Measurements from ENCODE around the gene AKT3.
"Not testable (repeated sequence)": the region's sequence is repeated elsewhere in the genome, so short reads cannot be mapped to it uniquely, and the experiment has no call there.

Gene AKT3

GRCh38 chr1:243834130-243834529 is 15.9 kb downstream of the AKT3 start:
- Histone ChIP-seq H2BK120ac (ENCODE audit: insufficient read depth, low read length, poor library complexity) (no peak overlapping the region), H3K36me3 (ENCODE audit: control insufficient read depth in 1 of 2, insufficient read depth in 2 of 2, low read length in 2 of 2) (peaks cover 0 to 2% of the 10 kb centered on the region in 2 experiments), H3K79me2 (ENCODE audit: control insufficient read depth, insufficient read depth, low read length, poor library complexity) (no peaks in the 10 kb centered on the region), H3K79me1 (ENCODE audit: low read length) (no peaks in the 10 kb centered on the region), H3K27me3 (ENCODE audit: insufficient read depth, low read length) (no peaks in the 10 kb centered on the region), H3K27ac (ENCODE audit: low read depth, low read length) (no peak overlapping the region), H4K8ac (ENCODE audit: low read depth, low read length) (no peak overlapping the region), H3K23ac (ENCODE audit: low read length) (no peak overlapping the region), H3K4me1 (ENCODE audit: control insufficient read depth in 1 of 2, insufficient read depth in 2 of 2, low read length in 2 of 2) (no peaks in the 10 kb centered on the region), H2AFZ (ENCODE audit: insufficient read depth, low read length, poor library complexity) (no peak overlapping the region), H3K4ac (ENCODE audit: low read depth, low read length) (no peak overlapping the region), H3K4me3 (ENCODE audit: low read depth, low read length) (no peak overlapping the region), H3K4me2 (ENCODE audit: low read length) (no peak overlapping the region), H2BK12ac (ENCODE audit: low read length) (no peak overlapping the region), H3K9me3 (ENCODE audit: insufficient read depth, low read depth, low read length) (no peaks in the 10 kb centered on the region), H3K18ac (ENCODE audit: low read length) (no peak overlapping the region), H2BK5ac (ENCODE audit: low read depth, low read length, poor library complexity) (no peak overlapping the region), H4K91ac (ENCODE audit: low read depth, low read length) (no peak overlapping the region), H3K14ac (ENCODE audit: low read length) (no peak overlapping the region), H2AK5ac (ENCODE audit: low read length) (no peak overlapping the region), H4K12ac (ENCODE audit: low read depth, low read length) (no peak overlapping the region), H3K9ac (ENCODE audit: low read length) (no peak overlapping the region)
- DNase-seq = no peak
- no CpG with 5 or more reads among the region's 4 CpGs for WGBS (ENCODE audit: extremely low coverage, insufficient coverage, insufficient read length)

GRCh38 chr1:243831463-243831862 is 18.6 kb downstream of the AKT3 start:
- Histone ChIP-seq H2BK5ac (ENCODE audit: low read depth, low read length, poor library complexity) (no peak overlapping the region), H3K14ac (ENCODE audit: low read length) (no peak overlapping the region), H2AFZ (ENCODE audit: insufficient read depth, low read length, poor library complexity) (no peak overlapping the region), H3K4ac (ENCODE audit: low read depth, low read length) (no peak overlapping the region), H3K4me1 (ENCODE audit: control insufficient read depth in 1 of 2, insufficient read depth in 2 of 2, low read length in 2 of 2) (no peaks in the 10 kb centered on the region), H3K79me2 (ENCODE audit: control insufficient read depth, insufficient read depth, low read length, poor library complexity) (no peaks in the 10 kb centered on the region), H2BK120ac (ENCODE audit: insufficient read depth, low read length, poor library complexity) (no peak overlapping the region), H2AK5ac (ENCODE audit: low read length) (no peak overlapping the region), H3K23ac (ENCODE audit: low read length) (no peak overlapping the region), H3K27ac (ENCODE audit: low read depth, low read length) (no peak overlapping the region), H4K8ac (ENCODE audit: low read depth, low read length) (no peak overlapping the region), H3K79me1 (ENCODE audit: low read length) (no peaks in the 10 kb centered on the region), H3K4me3 (ENCODE audit: low read depth, low read length) (no peak overlapping the region), H3K18ac (ENCODE audit: low read length) (no peak overlapping the region), H3K27me3 (ENCODE audit: insufficient read depth, low read length) (no peaks in the 10 kb centered on the region), H2BK12ac (ENCODE audit: low read length) (no peak overlapping the region), H3K4me2 (ENCODE audit: low read length) (no peak overlapping the region), H3K36me3 (ENCODE audit: control insufficient read depth in 1 of 2, insufficient read depth in 2 of 2, low read length in 2 of 2) (peaks cover 0 to 2% of the 10 kb centered on the region in 2 experiments), H4K91ac (ENCODE audit: low read depth, low read length) (no peak overlapping the region), H3K9ac (ENCODE audit: low read length) (no peak overlapping the region), H4K12ac (ENCODE audit: low read depth, low read length) (no peak overlapping the region), H3K9me3 (ENCODE audit: insufficient read depth, low read depth, low read length) (no peaks in the 10 kb centered on the region)
- no peak for DNase-seq
- WGBS (ENCODE audit: extremely low coverage, insufficient coverage, insufficient read length) = no CpG with 5 or more reads among the region's 3 CpGs

- Histone ChIP-seq H3K23ac (ENCODE audit: low read length) (no peak overlapping the region), H3K4ac (ENCODE audit: low read depth, low read length) (no peak overlapping the region), H3K4me1 (ENCODE audit: control insufficient read depth in 1 of 2, insufficient read depth in 2 of 2, low read length in 2 of 2) (no peaks in the 10 kb centered on the region)
Observed at GRCh38 chr1:243827206-243827605, 22.8 kb downstream of the AKT3 start.

GRCh38 chr1:243824907-243825306 is 25.1 kb downstream of the AKT3 start:
- H3K27me3 ChIP-seq (ENCODE audit: insufficient read depth, low read length); H3K4me3 ChIP-seq (ENCODE audit: low read depth, low read length); H2BK5ac ChIP-seq (ENCODE audit: low read depth, low read length, poor library complexity); H3K18ac ChIP-seq (ENCODE audit: low read length); H2AFZ ChIP-seq (ENCODE audit: insufficient read depth, low read length, poor library complexity); H4K8ac ChIP-seq (ENCODE audit: low read depth, low read length); H2AK5ac ChIP-seq (ENCODE audit: low read length); H3K36me3 ChIP-seq (ENCODE audit: control insufficient read depth in 1 of 2, insufficient read depth in 2 of 2, low read length in 2 of 2); H4K91ac ChIP-seq (ENCODE audit: low read depth, low read length); H3K4ac ChIP-seq (ENCODE audit: low read depth, low read length); H2BK12ac ChIP-seq (ENCODE audit: low read length); H2BK120ac ChIP-seq (ENCODE audit: insufficient read depth, low read length, poor library complexity); H3K79me2 ChIP-seq (ENCODE audit: control insufficient read depth, insufficient read depth, low read length, poor library complexity); H3K9me3 ChIP-seq (ENCODE audit: insufficient read depth, low read depth, low read length); DNase-seq; H4K12ac ChIP-seq (ENCODE audit: low read depth, low read length); H3K27ac ChIP-seq (ENCODE audit: low read depth, low read length); H3K4me2 ChIP-seq (ENCODE audit: low read length); H3K14ac ChIP-seq (ENCODE audit: low read length); H3K79me1 ChIP-seq (ENCODE audit: low read length); H3K9ac ChIP-seq (ENCODE audit: low read length); H3K4me1 ChIP-seq (ENCODE audit: control insufficient read depth in 1 of 2, insufficient read depth in 2 of 2, low read length in 2 of 2); H3K23ac ChIP-seq (ENCODE audit: low read length): not testable (repeated sequence)
- no CpG with 5 or more reads among the region's 1 CpG for WGBS (ENCODE audit: extremely low coverage, insufficient coverage, insufficient read length)

More at GRCh38 chr1:243827206-243827605, 22.8 kb downstream of the AKT3 start:
- peaks cover 0 to 2% of the 10 kb centered on the region in 2 experiments for H3K36me3 ChIP-seq (ENCODE audit: control insufficient read depth in 1 of 2, insufficient read depth in 2 of 2, low read length in 2 of 2)
- H2BK12ac ChIP-seq (ENCODE audit: low read length) = no peak overlapping the region
- no peaks in the 10 kb centered on the region for H3K79me2 ChIP-seq (ENCODE audit: control insufficient read depth, insufficient read depth, low read length, poor library complexity)
- H3K4me2 ChIP-seq (ENCODE audit: low read length) = no peak overlapping the region
- H2AK5ac ChIP-seq (ENCODE audit: low read length) = no peak overlapping the region
- H4K8ac ChIP-seq (ENCODE audit: low read depth, low read length) = no peak overlapping the region
- no peak overlapping the region for H3K18ac ChIP-seq (ENCODE audit: low read length)
- no peak overlapping the region for H3K9ac ChIP-seq (ENCODE audit: low read length)
- H2AFZ ChIP-seq (ENCODE audit: insufficient read depth, low read length, poor library complexity) = no peak overlapping the region
- H2BK5ac ChIP-seq (ENCODE audit: low read depth, low read length, poor library complexity) = no peak overlapping the region
- DNase-seq = no peak
- H3K27ac ChIP-seq (ENCODE audit: low read depth, low read length) = no peak overlapping the region
- no peaks in the 10 kb centered on the region for H3K79me1 ChIP-seq (ENCODE audit: low read length)
- H4K12ac ChIP-seq (ENCODE audit: low read depth, low read length) = no peak overlapping the region
- no peak overlapping the region for H2BK120ac ChIP-seq (ENCODE audit: insufficient read depth, low read length, poor library complexity)
- no peak overlapping the region for H3K14ac ChIP-seq (ENCODE audit: low read length)
- H3K9me3 ChIP-seq (ENCODE audit: insufficient read depth, low read depth, low read length) = no peaks in the 10 kb centered on the region
- H4K91ac ChIP-seq (ENCODE audit: low read depth, low read length) = no peak overlapping the region
- H3K27me3 ChIP-seq (ENCODE audit: insufficient read depth, low read length) = no peaks in the 10 kb centered on the region
- no peak overlapping the region for H3K4me3 ChIP-seq (ENCODE audit: low read depth, low read length)
